Glutamatergic neuron (in vitro differentiated cells): Measurements from ENCODE around the gene KIF15. TPM values are rescaled to one million over a fixed set of nuclear protein-coding genes. Genes with fewer than 3 reads are reported as not detected.
"Not testable (repeated sequence)": the region's sequence is repeated elsewhere in the genome, so short reads cannot be mapped to it uniquely, and the experiment has no call there.

Experiments
- DNase-seq: peaks from one replicate; pipeline ENCODE4 v3.0.0; 2022
- H3K27ac Mint-ChIP-seq: one replicate; pipeline ENCODE4 v1.8.0; 2020; ENCODE audit warnings: mild to moderate bottlenecking, mixed read lengths, inconsistent platforms; ENCODE audit not compliant: unreplicated experiment
- H3K27me3 Mint-ChIP-seq: one replicate; pipeline ENCODE4 v1.8.0; 2020; ENCODE audit warnings: mild to moderate bottlenecking, moderate library complexity, mixed read lengths, inconsistent platforms; ENCODE audit not compliant: unreplicated experiment
- H3K36me3 Mint-ChIP-seq: one replicate; pipeline ENCODE4 v1.8.0; 2020; ENCODE audit warnings: mild to moderate bottlenecking, mixed read lengths, inconsistent platforms; ENCODE audit not compliant: unreplicated experiment
- H3K4me1 Mint-ChIP-seq: one replicate; pipeline ENCODE4 v1.8.0; 2020; ENCODE audit warnings: mild to moderate bottlenecking, low read depth, mixed read lengths, inconsistent platforms; ENCODE audit not compliant: unreplicated experiment
- H3K4me3 Mint-ChIP-seq: one replicate; pipeline ENCODE4 v1.8.0; 2020; ENCODE audit warnings: mild to moderate bottlenecking, mixed read lengths, inconsistent platforms; ENCODE audit not compliant: unreplicated experiment
- H3K9me3 Mint-ChIP-seq: one replicate; pipeline ENCODE4 v1.8.0; 2020; ENCODE audit warnings: mild to moderate bottlenecking, moderate library complexity, mixed read lengths, inconsistent platforms; ENCODE audit not compliant: unreplicated experiment
- CTCF ChIP-seq: fragments of 200-600 bp; sonication (generic); IDR thresholded peaks from one replicate; pipeline ENCODE4 v1.5.0; 2021; ENCODE audit not compliant: partially characterized antibody, unreplicated experiment
- total RNA-seq: library from RNA; stranded (reverse); fragmentation: NEBNext Ultra II Directional; extraction: Animal tissue kit (Norgen Biotek cat#: 25700); gene quantifications from one replicate; pipeline ENCODE4 v1.2.1, GENCODE V29; 2021; ENCODE audit not compliant: unreplicated experiment

KIF15 gene
- total RNA-seq, 1 donor from 2014 or later: 5.8 TPM

- Mint-ChIP-seq H3K27ac (no peak overlapping the region), H3K4me3 (no peak overlapping the region)
Observed at GRCh38 chr3:44802011-44802410, 40.4 kb downstream of the KIF15 start.

GRCh38 chr3:44803298-44803697, 41.7 kb downstream of the KIF15 start:
- Mint-ChIP-seq H3K27me3 (no peaks in the 10 kb centered on the region), H3K4me3 (no peak overlapping the region), H3K27ac (no peak overlapping the region), H3K9me3 (no peaks in the 10 kb centered on the region), H3K4me1 (no peaks in the 10 kb centered on the region), H3K36me3 (no peaks in the 10 kb centered on the region)
- TF ChIP-seq CTCF: no peak
- DNase-seq: no peak

More at GRCh38 chr3:44802011-44802410, 40.4 kb downstream of the KIF15 start:
- no peak for DNase-seq
- H3K9me3 Mint-ChIP-seq: no peaks in the 10 kb centered on the region
- no peaks in the 10 kb centered on the region for H3K4me1 Mint-ChIP-seq
- no peaks in the 10 kb centered on the region for H3K27me3 Mint-ChIP-seq
- no peak for TF ChIP-seq CTCF
- no peaks in the 10 kb centered on the region for H3K36me3 Mint-ChIP-seq

- Mint-ChIP-seq H3K4me3 (no peak overlapping the region), H3K4me1 (no peaks in the 10 kb centered on the region), H3K27me3 (no peaks in the 10 kb centered on the region), H3K36me3 (no peaks in the 10 kb centered on the region), H3K9me3 (no peaks in the 10 kb centered on the region), H3K27ac (no peak overlapping the region)
- no peak for DNase-seq
- no peak for TF ChIP-seq CTCF
Observed at GRCh38 chr3:44805960-44806359, 44.4 kb downstream of the KIF15 start.

- TF ChIP-seq CTCF: no peak
- H3K36me3 Mint-ChIP-seq: peaks cover 15% of the 10 kb centered on the region
- H3K27ac Mint-ChIP-seq: no peak overlapping the region
- no peak overlapping the region for H3K4me3 Mint-ChIP-seq
- H3K4me1 Mint-ChIP-seq: no peaks in the 10 kb centered on the region
- no peaks in the 10 kb centered on the region for H3K9me3 Mint-ChIP-seq
- H3K27me3 Mint-ChIP-seq: no peaks in the 10 kb centered on the region
- DNase-seq: no peak
Observed at GRCh38 chr3:44814751-44815150, 53.2 kb downstream of the KIF15 start.

- not testable (repeated sequence) for H3K4me3 Mint-ChIP-seq, DNase-seq, H3K4me1 Mint-ChIP-seq, H3K27me3 Mint-ChIP-seq, H3K9me3 Mint-ChIP-seq, H3K27ac Mint-ChIP-seq
- peaks cover 18% of the 10 kb centered on the region for H3K36me3 Mint-ChIP-seq
Observed at GRCh38 chr3:44816334-44816733, 54.7 kb downstream of the KIF15 start.

- H3K4me1 Mint-ChIP-seq, H3K9me3 Mint-ChIP-seq, H3K27ac Mint-ChIP-seq, H3K4me3 Mint-ChIP-seq, H3K27me3 Mint-ChIP-seq, DNase-seq: not testable (repeated sequence)
- peaks cover 37% of the 10 kb centered on the region for H3K36me3 Mint-ChIP-seq
Observed at GRCh38 chr3:44821206-44821605, 59.6 kb downstream of the KIF15 start.
